PFSK-1 (cell line): ENCODE data around the gene ERGIC1.

ENCODE experiments used
- POLR2AphosphoS5 ChIP-seq: IDR thresholded peaks from 2 replicates; pipeline ENCODE4 v1.6.1; 2012; ENCODE audit warnings: low read depth, mild to moderate bottlenecking, control low read depth, low read length, moderate library complexity
- SIN3A ChIP-seq: IDR thresholded peaks from 2 replicates; pipeline ENCODE4 v1.6.1; 2012; ENCODE audit warnings: mild to moderate bottlenecking, low read length, moderate library complexity, borderline replicate concordance; ENCODE audit not compliant: insufficient read depth
- TAF1 ChIP-seq: IDR thresholded peaks from 2 replicates; pipeline ENCODE4 v1.6.1; 2012; ENCODE audit warnings: low read length, control low read depth, borderline replicate concordance; ENCODE audit not compliant: insufficient read depth

- TF ChIP-seq TAF1: no peak
- TF ChIP-seq POLR2AphosphoS5: no peak
- TF ChIP-seq SIN3A: no peak
Measured at GRCh38 chr5:172871982-172872381, 37.9 kb downstream of the ERGIC1 start.
